Fibroblast of skin of back (primary cell): ENCODE measurements around the gene UTF1.
"Not testable (repeated sequence)": the region's sequence is repeated elsewhere in the genome, so short reads cannot be mapped to it uniquely, and the experiment has no call there.

ENCODE experiments used
- DNase-seq: peaks from one replicate; pipeline ENCODE4 v3.0.0-alpha.2; 2013

UTF1 gene

DNA sequence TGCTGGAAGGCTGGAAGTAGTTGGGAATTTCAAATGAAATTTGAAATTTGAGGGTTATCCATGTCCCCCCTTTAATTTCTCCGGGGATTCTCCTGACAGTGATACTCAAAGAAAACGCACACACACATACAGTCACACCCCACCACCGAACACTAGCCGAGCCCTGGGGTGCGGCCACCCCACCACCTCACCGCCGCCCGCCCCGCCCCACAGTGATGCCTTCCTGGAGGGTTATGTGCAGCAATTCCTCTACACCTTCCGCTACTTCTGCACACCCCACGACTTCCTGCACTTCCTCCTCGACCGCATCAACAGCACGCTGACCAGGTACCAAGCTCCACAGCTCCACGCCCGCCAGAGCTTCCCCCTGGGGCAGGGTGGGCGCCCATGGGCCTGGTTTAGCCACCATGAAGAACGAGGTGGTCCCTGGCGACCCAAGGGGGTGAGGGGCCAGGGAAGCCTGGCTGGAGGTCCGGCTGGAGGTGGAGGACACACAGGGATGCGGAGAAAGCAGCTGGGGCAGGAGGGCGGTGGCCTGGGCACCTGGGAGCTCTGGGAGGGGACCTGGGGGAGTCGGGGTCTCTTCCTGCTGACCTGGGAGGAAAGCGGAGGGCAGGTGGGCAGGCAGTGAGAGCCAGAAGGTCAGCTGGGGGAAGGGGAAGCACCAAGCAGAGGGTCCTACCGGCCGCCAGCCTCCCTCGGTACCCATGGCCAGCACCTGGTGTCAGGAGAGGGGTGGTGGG, 19.4 kb upstream of the UTF1 start:
- no peak for DNase-seq

DNA sequence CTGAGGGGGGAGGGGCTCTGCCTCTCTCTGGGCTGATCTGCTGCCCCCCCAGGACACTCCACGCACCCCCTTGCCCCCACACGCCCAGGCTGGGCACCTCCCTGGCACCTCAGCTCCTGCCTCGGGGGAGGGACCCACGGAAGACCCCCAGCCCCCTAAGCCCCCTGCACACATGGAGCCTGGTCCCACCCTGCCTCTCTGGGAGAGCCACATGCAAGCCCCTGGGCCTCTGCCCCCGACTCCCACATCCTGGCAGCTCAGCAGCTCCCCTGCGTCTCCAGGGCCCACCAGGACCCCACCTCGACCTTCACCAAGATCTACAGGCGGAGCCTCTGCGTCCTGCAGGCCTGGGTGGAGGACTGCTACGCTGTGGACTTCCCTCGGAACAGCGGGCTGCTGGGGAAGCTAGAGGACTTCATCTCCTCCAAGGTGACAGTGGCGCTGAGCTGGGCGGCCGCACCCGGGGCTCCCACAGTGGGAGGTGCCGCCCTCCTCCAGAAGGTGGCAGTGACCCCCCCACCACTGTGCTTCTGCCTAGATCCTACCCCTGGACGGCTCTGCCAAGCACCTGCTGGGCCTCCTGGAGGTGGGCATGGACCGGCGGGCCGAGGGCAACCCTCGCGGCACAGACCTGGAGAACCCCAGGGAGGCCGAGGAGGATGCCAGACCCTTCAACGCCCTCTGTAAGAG, 18.7 kb upstream of the UTF1 start:
- DNase-seq, result no peak

DNA sequence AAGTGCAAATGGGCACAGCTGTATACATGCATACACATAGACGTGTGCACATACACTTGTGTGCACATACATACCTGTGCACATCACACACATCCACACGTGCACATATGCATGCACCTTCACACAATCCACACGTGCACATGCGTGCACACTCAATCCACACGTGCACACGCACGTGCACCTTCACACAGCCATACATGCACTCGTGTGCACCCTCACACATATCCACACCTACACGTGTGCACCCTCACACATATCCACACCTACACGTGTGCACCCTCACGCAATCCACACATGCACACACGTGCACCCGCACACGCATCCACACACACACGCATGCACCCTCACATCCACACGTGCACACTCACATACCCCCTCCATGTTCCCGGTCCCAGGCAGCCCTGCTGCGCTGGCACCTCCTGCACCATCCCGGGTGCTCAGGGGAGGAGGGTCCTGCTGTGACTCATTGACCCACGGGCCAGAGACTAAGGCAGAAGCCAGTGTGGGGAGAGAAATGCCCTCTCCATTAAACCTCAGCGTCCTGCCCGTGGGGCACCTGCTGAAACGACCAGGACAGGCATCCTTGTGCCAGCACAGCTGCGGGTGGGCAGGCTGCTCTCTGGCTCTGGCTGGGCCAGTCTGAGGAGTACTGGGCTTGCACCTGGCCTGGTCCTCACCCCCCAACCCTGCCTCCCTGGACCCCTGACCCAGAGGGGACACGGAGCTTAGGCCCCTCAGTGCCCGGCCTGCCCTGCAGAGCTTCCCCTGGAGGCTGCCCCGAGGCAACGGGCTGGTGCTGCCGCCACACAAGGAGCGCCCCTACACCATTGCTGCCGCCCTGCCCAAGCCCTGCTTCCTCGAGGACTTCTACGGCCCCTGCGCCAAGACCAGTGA, 17.8 kb upstream of the UTF1 start:
- no peak for DNase-seq

DNA sequence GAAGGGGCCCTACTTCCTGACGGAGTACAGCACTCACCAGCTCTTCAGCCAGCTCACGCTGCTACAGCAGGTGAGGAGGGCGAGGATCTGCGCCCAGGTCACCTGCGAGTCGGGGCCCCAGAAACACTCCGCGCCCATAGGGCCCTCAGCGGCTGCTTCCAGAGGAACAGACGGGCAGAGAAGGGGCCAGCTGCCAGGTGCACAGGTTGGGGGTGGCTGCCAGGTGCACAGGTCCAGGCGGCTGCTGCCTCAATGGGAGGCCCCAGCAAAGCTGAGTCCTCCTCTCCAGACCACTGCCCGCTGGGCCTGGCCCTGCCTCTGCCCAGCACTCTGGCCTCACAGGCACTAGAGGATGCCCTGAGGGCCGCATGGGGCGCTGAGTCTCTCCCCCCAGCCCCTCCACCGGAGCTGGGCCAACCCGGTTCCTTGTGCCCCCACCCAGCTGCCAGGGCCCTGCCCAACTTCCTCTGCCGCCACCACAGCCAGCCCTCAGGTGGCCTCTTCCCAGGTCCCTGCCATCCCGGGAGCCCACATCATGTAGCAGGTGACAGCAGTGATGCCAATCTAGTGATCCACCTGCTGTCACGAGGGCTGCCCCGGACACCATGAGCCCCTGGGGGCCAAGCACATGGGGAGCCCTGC, 17.0 kb upstream of the UTF1 start:
- DNase-seq, result no peak

DNA sequence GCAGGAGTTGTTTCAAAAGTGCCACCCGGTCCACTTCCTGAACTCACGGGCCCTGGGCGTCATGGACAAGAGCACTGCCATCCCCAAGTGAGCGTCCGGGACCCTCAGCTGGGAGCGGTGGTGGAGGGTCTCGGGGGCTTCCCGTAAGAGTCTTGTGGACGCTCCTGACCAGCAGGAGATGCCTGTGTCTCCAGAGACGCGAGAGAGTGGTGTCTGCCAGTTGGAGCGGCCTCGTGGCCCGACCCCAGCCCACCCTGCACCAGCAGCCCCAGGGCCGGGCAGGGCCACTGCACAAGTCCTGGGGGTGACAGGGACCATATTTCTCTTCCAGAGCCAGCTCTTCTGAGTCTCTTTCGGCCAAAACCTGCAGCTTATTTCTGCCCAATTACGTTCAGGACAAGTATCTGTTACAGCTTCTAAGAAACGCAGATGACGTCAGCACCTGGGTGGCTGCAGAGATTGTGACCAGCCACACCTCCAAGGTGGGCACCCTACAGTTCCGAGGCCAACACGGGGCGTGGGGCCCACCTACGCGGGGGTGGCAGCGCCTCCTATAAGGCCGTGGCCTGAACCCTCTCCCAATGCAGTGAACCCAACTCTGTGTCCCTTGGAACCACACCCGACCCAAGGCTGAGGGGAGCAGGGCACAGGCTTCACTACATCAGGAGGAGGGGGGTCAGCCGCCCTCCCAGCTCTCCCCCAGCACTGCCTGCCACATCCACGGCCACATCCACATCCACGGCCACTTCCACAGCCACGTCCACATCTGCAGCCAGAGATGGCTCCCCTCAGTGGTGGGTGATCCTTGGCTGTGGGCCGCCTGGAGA, 16.2 kb upstream of the UTF1 start:
- no peak for DNase-seq

DNA sequence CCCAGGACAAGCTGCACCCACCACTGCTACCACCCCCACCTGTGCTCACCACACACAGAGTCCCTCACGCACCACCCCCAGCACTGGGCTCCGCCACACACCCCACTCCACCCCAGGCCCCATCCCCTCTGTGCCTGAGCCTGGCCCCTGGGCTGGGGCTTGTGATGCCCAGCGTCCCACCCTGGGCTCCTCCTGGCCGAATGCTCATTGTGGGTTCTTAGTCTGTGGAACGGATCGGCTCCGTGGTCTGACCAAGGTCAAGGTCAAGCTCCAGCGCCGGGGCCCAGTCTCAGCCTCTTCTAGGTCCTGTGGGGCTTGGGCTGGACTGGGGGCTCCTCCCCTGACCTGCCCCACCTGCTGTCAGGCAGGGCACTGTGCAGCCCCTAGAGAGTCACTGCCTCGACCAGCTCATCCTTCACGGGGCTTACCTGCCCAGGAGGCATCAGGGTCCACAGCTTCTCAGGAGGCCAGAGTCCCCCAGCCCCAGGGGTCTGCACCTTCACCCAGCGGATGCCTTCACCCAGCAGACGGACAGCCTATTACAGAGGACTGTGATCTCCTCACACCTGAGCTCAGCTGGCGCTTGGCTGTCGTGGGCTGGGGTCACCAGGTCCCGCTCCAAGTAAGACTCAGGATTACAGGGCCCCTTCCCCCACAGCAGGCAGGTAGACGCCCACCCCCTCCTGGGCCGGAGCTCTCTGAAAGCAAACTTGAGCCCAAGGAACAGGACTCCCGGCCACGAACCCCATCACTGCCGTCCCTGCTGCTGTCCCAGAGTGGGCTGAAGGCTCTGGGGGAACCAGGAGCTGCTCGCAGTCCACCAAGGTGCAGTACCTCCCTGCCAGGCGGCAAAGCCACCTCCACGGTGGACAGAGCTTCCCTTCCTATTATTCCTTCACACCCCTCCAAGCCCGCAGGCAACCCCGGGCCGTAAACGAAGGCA, 15.3 kb upstream of the UTF1 start:
- no peak for DNase-seq

DNA sequence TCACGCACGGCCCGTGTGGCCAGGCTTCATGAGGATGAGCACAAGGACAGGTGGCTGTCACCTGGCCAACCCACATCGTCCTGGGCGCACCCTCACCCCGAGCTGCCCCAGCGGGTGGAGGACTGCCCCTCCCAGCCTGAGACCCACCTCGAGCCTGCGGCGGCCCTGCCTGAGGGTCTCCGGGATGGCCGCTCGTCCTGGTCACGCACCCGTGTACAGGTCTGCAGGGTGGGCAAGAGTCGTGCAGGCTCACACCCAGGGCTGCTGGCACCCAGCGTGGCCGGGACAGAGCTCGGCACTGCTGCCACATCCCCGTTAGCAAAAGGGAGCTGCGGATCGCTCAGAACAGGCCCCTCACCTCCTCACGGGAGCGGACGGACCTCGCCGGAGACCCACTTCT, 14.4 kb upstream of the UTF1 start:
- no peak for DNase-seq

DNA sequence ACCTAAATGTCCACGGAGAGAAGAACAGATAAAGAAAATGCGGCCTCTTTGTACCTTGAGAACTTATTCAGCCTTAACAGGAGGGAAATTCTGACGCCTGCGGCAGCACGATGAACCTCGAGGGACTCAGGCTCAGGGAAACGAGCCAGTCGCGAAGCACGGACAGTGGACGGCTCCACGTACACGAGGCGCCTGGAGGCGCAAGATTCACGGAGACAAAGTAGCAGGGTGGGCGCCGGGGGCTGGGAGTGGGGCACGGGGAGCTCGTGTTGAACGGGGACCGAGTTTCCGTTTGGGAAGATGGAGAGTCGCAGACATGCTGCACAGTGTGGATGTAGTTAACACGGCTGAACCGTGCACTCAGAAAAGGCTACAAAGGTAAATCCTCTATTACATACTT, 13.2 kb upstream of the UTF1 start:
- DNase-seq, result no peak

DNA sequence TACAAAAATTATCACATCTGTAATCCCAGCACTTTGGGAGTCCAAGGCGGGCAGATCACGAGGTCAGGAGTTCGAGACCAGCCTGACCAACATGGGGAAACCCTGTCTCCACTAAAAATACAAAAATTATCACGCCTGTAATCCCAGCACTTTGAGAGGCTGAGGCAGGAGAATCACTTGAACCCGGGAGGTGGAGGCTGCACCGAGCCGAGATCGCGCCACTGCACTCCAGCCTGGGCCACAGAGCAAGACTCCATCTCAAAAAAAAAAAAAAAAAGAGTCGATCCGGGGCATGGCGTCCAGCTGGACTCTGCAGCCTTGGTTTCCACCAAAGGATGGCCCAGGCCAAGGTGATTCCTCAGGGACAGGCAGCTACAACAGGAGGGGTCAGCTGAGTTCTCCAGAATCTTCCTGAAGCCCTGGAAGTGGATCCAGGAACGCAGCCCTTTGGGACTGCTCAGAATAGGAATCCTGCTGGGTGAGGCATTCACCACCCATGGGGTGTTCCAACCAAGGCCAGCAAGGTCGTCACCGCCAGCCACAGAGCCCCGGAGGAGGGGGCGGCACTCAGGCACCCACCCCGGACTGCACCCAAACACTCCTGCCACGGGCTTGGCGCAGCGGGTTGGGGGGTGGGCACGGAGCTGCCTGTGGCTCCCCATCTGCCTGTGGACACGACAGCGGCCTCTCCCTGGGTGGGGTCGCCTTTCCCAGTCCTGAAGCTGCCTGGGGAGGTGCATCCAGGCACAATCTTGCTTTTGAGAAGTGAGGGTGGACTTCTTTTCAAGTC, 12.0 kb upstream of the UTF1 start:
- DNase-seq, result no peak

DNA sequence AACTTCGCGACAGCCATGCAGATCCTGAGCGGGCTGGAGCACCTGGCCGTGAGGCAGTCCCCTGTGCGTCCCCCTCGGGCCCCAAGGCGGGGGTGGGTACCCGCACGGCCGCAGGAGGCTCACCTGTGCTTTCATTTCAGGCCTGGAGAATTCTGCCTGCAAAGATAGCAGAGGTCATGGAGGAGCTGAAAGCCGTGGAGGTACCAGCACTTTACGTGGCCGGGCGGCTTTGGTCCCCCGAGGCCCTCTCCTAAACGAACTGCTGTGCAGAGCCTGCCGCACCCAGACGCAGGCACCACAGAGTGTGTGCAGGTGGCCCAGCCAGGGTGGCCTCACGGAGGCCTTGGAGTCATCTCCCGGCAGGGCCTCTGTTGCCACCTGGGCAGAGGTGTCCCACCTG, 11.1 kb upstream of the UTF1 start:
- DNase-seq, result no peak

DNA sequence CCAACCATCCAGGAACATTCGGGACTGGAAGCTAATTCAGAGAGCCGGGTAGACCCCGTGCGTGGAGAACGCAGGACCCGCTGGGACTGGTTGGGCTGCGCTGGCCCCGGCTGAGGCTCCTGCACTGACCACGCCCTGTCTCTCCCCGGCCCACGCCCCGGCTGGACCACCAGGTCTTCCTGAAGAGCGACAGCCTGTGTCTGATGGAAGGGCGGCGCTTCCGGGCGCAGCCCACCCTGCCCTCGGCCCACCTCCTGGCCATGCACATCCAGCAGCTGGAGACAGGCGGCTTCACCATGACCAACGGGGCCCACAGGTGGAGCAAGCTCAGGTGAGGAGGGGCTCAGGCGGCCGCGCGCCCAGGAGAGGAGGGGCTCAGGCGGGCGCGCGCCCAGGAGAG, 10.2 kb upstream of the UTF1 start:
- DNase-seq, result no peak

DNA sequence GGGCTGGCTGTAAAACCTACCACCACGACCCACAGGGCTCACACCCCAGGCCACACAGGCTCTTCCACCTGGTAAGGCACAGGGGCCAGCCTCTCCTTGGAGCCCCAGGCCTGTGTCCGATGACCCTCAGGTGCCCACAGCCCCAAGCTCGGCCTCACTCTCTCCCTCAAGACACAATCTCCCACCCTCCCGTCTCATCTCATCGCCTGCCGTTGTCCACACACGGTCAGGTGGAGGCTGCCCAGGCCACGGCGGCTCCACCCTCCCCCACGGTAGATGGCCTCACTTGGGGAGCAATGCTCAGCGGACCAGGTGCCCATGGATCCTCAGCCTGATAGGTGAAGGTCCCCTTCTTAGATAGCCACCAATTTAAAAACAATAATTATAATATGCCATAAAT, 8.7 kb upstream of the UTF1 start:
- DNase-seq, result no peak

DNA sequence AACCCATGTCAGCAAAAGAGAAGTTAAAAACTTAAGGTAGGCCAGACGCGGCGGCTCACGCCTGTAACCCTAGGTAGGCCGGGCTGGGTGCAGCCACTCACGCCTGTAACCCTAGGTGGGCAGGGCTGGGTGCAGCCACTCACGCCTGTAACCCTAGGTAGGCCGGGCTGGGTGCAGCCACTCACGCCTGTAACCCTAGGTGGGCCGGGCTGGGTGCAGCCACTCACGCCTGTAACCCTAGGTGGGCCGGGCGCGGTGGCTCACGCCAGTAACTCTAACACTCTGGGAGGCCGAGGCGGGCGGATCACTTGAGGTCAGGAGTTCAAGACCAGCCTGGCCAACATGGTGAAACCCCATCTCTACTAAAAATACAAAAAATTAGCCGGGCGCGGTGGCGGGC, 8.3 kb upstream of the UTF1 start:
- DNase-seq, result not testable (repeated sequence)

DNA sequence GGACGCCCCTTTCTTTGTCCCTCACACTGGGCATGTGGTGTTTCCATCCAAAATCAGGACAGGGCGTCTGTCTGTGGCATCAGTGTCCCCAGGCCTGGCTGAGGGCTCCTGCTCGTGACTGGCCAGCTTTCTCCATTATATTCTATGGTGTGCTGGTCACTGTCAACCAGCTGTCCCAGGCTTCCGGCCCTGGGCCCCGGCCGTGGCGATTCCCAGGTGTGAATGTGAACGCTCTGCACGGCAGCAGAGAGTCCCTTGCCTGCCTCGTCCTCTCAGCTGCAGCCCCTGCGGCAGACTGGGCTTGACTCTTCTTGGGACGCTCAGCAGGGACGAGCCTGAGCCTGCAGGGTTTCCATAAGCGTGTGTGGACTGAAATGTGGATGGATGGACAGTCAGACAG, 5.9 kb upstream of the UTF1 start:
- DNase-seq, result no peak

DNA sequence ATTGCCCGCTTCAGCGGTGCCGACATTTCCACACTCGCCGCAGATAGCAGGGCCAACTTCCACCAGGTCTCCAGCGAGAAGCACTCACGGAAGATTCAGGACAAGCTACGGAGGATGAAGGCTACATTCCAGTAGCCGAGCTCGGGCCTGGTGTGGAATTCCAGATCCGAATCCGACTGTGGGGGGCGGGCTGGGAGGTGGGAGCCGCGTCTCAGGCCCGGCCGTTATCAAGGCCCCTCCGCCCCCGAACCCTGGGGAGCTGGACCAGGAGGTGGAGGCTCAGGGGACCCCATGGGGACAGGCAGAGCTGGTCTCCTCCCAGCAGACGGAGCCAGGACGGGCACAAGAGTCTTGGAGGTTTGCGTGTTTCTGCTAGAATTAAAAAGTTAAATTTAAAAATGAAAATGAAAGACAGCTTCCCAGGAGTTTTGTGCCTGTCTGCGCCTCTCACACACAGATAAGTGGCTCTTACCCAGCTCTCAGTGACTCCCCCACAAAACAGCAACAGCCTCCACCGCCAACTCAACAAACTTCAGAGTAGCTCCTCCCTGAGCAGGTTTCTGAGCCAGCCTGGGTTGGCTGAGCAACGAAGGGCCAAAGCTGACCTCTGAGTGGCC, 5.2 kb upstream of the UTF1 start:
- DNase-seq, result no peak

DNA sequence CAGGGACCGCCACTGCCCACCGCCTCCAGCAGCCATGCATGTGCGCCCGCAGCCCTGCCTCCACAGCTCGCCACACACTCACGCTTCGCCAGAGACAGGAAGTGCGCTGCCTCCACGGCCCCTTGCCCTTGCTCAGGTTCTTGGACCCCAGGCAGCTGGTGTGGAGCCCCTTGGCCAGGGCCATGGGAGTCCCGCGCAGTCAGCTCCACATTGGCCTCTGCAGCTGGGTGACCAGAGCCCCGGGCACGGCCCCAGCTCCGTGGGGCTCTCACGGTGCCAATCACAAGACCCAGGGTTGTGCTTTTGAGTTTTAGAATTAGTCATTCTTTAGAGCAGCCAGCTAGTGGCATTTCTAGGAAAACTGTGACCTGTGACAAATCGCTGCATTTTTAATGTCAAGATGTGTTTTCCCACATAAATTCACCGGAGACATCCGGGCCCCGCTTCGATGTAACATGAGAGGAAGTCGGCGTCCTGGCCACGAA, 4.3 kb upstream of the UTF1 start:
- no peak for DNase-seq

DNA sequence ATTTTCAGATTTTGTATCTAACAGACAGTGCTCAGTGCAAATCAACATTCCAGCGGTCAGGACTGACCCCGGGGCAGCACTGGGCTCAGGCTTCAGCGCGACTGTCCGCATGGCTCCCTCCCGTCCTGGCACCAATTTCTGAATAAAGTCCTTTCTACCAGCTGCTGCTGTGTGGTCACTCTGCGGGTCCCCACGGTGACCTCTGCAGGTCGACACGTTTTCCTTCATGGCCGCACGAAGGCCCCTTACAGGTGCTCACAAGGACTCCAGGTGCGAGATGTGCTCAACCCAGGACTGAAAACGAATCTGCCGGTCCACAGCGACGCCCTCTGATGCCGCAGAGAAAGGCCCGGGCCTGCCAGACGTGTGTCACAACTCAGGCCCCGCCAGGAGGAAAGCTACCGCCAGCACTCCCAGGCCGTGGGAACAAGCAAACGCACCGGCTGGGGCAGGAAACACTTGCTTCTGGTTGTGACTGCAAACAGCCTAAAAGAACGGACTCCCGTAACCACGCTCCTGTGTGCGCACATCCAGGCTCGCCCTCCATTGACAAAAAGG, 3.7 kb upstream of the UTF1 start:
- DNase-seq, result no peak

DNA sequence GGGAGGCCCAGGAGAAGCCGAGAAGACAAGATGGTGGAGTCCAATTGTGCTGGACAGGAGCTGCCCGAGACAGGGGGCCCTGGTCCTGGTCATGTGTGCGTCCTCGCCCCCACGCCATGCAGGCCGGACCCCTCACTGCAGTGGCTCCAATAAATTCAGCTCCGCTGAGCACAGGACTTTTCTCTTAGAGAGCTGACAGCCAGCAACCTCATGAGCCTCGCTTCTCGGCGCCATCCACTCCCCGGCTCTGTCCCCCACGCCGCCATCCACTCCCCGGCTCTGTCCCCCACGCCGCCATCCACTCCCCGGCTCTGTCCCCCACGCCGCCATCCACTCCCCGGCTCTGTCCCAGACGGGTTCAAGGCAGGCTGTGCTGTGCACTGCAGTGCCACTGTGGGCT, 2.8 kb upstream of the UTF1 start:
- no peak for DNase-seq
